HG03469 (cell line): ENCODE results near the gene CKMT2.

Experiments used
- ATAC-seq: cut with Tn5 transposase; IDR thresholded peaks from one replicate; pipeline ENCODE4 v1.9.1; 2021; ENCODE audit warnings: mild to moderate bottlenecking, moderate library complexity, moderate number of reproducible peaks; ENCODE audit not compliant: unreplicated experiment

Gene CKMT2

DNA sequence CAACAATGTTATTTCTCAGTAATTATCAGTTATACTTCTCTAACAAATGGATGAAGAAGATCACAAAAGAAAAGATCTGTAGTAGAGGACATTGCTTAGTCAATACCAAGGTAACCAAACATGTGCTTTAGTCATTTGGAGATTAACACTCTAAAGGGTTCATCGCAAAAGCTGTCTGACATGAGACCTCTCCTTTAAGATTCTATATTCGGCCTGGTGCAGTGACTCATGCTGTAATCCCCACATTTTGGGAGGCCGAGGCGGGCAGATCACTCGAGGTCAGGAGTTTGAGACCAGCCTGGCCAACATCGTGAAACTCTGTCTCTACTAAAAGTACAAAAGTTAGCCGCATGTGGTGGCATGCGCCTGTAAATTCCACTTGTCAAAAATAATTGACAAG is 18.3 kb upstream of the CKMT2 start:
- ATAC-seq, result no peak

DNA sequence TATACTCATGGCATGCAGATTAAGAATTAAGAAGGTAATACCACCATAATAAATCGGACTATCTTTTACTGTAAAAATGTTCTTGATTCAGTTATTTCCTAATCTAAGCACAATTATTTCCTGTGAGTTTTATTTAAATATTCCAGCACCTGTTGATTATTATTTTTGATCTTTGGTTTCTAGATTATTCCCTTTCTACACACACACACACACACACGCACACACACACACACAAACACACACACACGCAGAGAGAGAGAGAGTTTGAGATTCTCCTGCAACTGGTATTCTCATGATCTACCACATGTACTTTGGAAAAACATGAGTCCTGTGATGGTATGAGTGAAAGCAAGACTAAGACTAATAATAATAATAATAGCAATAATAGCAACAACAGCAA is 17.0 kb upstream of the CKMT2 start:
- no peak for ATAC-seq

DNA sequence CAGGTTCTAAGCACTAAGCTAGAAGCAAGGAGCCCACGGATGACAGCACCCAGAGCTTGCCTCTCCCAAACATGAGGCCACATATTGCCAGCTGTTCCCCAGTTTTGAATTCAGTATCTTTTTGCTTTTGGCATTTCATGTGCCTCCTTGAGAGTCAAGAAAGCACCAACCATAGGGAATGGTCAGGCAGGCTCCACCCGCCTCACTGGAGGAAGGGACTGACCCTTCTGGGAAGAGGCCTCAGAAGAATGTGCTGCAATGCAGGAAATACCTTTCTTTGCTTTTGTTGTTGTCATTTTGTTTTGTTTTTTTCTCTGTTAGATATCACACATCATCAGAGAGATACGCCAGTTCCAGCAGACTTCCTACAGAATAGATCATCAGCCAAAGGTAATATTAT is 13.7 kb upstream of the CKMT2 start:
- ATAC-seq, result no peak

DNA sequence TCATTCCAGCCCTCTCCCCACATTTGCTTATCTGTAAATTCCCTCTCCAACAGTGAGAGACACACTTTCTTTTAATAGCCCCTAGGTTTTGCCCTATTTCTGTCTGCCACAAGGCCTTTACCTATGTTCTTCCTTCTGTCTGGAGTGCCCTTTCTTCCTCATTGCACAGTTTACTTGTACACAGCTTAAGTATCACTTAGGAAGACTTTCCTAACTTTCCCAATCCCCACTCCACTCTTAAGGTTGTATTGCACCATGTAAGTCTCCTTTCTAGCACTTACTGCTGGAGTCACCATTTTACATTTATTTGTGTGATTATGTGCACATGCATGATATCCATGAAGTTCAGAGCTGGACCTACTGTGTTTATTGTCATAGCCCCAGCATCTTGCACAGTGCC is 10.8 kb upstream of the CKMT2 start:
- ATAC-seq, result no peak

DNA sequence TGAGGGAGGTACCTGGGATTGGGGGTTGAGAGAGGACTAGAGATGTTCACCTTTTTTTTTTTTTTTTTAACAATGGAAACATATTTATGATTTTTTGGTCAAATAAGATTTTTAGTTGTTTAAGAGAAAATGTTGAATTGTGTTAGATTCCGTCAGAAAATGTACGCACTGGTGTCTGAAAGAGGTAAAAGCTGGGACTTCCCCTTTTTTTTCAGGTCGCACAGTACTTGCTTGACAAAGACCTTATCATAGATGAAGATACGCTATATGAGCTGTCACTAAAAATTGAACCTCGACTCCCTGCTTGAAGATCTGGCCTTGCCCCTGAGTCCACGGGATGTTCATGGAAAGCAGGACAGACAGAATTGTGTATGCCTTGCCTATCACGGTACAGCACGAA is 7.7 kb upstream of the CKMT2 start:
- no peak for ATAC-seq

DNA sequence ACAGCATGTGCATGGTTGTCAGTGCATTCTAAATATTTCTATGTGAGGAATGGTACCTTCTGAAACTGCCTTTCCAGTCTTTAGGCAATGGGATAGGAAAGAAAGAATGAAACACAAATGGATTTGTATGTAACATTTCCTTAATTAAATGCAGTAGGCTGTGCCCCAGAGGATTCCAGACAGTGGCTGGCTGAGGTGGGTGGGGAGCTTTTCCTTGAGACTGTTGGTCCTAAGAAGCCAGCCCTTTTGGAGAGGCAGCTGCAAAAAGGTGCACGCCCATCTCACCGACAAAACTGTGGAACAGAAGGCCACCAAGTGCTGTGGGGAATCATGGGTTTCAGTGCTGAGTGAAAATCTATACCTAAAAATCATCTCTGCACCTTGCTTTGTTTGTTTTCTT is 6.8 kb upstream of the CKMT2 start:
- ATAC-seq, result no peak

DNA sequence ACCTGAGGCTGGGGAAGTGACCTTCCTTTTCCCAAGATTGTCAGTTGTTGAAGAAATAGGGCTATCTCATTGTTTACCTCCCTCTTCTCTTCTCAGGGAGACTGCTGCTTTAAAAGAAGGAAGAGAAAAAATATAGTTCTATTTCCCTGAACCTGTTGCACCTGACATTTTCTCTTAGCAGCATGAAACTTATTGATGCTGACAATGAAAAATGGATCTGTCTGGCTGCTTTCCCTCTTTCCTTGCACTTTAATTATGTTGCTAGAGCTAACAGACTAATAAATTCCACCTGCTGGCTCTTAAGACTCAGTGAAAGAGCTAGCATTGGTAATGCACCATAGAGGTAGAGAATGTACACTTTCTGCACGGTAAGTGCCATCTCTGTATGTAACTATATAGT is 6.2 kb upstream of the CKMT2 start:
- no peak for ATAC-seq

DNA sequence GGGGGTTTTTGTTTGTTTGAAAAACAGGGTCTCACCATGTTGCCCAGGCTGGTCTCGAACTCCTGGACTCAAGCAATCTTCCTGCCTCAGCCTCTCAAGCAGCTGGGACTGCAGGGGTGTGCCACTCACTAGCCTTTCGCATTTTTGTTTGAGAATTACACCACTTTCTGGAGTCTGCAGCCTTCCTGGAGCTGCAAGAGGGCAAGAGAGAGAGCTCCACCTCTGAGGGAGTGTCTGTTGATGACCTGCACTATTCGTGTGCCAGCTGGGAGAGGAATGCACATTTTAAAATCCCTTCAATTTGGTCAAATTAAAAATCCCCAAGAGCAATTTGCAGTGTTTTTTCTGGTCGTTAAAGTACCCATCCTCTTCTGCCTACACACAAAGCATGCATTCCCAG is 5.0 kb upstream of the CKMT2 start:
- no peak for ATAC-seq

DNA sequence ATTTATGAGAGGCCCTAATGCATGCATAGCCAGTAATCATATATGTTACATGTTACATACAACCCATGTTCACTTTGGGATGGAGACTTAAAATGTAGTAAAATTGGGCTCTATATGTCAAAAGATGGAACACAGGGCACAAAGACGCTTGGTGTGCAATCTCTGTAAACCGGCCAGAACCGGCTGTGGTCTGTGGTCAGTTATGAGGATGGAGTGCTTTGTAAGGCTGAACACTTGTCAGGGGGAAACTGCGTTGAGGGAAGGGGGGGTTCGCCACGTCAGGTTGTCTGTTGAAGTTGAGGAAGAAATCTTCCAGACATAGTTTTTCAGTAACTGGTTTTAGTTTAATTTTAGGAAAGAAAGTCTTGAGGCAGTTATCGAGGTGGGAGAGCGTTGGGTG is 2.7 kb upstream of the CKMT2 start:
- ATAC-seq, result no peak

DNA sequence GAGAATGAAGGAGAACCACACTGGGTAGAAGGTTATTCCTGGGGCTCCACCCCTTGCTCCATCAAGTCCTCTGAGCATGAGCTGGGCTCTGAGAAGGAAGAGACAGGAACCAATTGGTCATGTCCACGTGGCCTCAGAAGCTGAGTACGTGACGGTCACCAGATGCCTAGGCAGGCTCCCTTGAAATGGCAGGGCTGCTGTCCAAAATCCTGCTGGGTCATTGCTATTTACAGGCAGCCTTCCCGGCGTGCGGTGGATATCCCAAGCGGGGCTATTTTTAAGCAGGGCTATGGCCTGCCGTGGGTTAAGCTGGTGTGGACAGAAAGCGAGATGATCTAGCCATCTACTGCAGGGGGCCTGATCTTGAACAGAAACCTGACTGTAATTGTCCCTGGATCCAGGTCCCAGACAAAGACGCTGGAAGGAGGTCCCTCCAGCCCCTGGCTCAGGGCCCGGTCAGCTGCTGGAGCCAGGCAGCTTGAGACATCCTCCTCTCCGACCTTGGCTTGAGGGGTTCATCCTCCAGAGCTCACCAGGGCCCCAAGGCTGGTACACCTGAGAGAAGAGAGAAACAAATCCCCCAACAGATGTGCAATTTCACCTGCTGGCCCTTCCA is 550 bp upstream of the CKMT2 start:
- ATAC-seq, result no peak

DNA sequence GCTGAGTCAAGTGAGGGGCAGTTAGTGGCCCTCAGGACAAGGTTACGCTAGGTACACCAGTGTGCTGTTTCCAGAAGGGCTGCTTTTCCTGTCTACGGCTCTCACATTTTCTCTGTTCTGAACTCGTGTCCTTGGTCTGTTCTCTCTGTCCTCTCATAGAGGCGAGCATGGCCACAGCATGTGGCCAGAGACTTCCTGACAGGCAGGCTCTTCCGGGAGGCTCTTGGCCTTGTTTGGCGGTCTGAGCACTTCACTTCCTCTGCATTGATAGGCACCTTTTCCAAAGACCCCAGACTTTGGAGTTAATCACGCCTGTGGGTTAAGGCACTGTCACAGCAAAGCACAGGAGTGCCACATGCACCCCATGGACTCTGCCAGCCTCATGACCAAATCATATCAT is 1.2 kb downstream of the CKMT2 start:
- ATAC-seq, result no peak

DNA sequence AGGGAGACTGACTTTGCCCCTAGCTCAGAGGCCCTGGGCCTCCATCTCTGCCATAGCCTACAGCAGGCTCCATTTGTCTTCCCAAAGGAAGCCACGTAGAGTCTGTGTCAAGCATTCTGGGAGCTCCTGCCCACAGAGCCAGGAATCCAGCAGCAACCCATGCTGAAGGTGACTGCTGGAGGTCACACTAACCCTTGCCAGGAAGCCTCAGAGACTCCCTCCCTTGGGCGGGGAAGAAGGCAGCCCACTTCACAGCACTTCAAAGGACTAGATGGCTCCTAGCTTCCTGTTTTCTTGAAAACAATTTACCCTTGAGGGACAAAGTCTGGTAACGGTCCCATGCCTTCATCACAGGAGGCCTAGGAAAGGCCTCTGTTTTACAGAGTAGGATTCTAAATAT is 1.7 kb downstream of the CKMT2 start:
- ATAC-seq, result no peak

DNA sequence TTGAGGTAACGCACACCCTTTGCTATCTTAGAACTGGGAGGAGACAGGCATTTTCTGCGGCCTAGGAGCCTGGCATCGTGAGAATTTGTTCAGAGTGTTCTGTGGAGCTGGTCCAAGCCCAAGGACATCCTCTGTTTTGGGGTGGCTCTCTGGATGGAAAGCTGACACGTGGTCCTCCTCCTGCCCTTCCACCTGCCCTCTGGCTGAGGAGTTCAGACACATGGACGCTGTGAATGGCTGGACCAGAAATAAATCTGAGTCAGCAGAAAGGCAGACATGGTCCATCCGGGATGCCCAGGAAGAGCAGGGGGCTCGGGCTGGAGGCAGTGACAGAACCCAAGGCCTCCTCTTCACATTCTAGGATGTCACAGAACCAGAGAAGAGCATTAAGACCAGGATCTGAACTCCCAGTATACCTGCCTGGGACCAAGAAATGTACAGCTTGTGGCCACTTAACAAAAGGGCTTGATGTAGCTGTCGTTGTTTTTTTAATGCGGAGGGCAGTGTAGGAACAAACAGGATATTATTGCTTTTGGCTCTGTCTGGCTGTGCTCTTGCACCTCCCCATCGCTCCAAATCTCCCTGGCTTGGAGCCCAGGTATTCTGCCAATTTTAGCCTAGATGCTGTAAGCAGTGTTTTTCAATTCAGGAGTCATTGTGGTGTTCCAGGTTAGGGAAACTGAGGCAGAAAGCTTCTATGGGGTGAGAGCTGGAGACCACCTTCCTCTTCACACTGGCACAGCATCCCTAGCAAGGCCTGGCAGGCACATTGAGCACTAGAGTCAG is 2.4 kb downstream of the CKMT2 start:
- ATAC-seq, result no peak

DNA sequence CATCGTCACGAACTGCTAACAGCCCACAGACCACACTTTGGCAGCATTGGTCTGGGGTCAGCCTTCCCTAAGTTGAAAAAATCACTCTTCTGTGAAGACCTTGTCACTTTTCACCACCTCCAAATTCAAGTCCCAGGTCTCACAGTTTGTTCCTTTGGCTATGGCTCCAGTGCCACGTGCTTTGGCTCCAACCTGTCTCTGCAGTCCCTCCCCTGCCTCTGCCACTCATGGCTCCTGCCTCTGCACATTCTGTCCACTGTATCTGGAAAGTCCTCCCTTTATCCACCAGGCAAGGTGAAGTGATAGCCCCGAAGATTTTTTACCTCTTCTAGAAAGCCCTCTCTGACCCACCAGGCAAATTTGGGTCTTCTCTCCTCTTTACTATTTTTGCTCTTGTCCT is 5.3 kb downstream of the CKMT2 start:
- ATAC-seq, result no peak

DNA sequence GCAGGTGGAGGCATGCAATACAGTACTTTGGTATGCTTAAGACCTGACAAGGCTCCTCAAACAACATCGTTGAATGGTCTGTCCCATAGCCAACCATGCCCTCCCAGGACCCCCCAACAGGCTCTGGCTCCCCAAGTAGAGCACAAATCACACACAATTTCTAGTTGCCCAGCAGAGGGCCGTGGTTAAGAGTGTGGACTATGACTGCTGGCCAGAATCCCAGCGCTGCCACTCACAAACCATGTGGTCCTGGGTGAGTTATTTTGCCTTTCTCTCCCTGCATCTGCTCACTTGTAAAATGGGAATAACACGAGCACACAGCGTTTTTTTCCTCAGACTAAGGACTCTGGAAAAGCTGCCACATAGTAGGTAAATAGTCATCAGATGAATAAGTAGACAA is 6.5 kb downstream of the CKMT2 start:
- no peak for ATAC-seq

DNA sequence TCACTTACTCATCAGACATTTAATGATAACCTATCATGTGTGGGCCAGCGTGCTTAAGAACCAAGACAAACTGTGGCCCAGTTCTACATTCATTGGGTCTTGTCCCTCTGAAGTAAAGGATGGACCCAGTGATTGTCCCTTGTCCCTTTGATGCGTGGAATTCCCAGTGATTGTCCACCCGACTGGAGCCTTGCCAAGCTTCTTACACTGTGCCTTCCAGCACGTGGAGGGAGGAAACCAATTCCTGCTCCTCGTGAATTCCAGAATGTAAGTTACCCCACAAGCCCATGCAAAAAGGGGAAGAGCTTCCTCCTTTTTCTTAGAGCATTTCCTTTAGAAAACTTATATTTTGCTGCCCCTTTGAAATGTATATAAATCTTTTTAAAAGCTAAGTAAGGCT is 7.9 kb downstream of the CKMT2 start:
- ATAC-seq, result no peak

DNA sequence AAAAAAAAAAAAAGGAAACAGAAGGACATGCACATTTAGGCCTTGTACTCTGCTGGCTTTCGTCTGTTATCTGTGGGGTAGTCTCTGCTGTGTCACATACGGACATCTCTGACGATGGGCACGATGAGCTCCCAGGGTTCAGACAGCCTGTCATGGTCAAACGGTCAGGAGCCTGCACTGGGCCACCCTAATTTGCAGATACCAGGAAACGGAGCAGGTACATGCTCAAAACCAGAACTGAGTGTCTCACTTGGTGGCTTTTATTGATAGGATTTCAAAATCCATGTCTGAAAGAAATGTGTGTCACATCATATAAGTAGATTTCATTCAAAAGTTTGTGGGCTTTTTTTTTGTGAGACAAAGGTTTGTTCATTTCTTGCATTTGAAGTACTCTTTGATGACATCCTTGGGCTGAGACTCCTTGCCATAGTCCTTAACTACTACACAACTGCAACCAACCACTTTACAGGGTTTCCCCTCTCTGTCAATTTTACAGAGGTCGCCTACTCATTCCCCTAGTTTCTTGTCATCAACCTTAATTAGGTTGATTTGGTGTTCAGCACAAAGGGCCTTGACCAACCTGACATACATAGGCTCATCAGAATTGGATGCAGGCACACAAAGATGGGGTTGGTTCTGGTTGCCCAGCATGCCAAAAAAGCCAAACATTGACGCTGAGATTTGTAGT is 9.0 kb downstream of the CKMT2 start:
- ATAC-seq, result no peak

DNA sequence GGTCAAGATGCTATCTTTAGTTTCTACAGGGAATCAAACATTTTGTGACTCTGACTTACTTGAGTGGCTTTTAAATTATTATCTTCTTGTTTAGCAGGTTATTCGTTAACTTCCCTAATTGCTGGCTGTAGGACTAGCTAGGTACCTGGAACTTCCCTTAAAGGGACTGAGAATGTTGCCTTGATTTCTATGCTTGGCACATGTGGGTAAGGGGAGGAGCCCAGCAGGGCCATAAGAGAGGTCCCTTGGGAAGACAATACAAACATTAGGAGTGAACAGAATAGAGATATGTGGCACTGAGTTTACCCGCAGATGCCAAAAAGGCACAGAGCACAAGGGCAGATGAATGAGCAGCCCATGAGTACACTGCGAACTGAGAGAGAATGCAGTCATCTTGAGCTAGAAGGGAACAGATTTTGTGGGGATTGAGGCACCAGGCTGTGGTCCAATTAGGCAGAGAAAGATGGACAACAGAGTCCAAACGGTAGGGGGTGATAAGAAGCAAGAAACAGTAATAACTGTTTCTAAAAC is 9.8 kb downstream of the CKMT2 start:
- ATAC-seq, result no peak

DNA sequence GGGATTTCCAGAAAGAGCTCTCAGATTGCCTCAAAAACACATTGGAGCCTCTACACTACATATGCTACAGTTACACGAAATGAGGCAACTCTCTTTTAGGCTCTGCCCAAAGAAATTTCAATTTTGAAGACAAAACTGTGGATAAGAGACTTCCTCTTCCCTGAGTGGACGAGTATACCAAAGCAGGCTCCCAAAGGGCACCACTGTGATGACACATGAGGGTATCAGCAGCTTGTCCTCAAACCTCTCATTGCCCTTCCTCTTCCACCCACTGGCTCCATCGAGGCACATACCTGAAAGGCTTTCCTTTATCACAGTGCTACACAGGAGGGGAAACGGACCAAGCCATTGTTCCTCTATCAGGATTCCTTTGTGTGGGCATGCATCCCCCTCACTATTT is 11.3 kb downstream of the CKMT2 start:
- no peak for ATAC-seq

DNA sequence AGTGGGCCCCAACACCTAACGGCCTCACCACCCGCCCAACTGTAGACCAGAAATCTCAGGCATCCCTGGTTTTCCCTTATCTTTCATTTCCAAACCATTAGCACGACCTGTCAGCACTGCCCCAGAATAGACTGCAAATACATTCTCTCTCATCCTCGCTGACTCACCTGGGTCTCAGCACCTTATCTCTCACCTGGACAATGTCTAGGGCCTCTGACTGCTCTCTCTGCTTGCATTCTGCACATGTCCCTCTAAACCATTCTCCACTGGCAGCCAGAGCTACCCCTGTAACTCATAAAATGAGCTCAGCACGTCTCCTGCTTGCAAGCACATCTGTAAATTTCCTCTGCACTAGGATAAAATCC is 12.7 kb downstream of the CKMT2 start:
- ATAC-seq, result no peak

DNA sequence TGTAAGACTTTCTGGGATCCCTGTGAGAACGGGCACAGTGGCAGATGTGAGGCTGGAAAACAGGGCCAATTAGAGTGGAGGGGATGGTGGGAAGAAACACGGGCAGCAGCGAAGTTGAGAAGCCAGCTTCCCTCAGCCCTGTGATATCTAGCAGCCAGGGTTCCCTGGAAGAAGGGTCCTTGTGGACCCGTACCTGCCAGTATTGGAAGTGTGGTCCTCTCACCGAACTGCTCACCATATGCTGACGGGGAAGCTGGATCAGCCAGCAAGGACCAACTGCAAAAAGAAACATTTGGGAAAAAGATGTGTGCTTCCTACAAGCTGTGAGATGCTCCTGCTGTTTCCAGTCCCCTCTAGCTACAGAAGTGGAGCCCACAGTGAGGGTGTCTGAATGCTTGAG is 13.6 kb downstream of the CKMT2 start:
- no peak for ATAC-seq

DNA sequence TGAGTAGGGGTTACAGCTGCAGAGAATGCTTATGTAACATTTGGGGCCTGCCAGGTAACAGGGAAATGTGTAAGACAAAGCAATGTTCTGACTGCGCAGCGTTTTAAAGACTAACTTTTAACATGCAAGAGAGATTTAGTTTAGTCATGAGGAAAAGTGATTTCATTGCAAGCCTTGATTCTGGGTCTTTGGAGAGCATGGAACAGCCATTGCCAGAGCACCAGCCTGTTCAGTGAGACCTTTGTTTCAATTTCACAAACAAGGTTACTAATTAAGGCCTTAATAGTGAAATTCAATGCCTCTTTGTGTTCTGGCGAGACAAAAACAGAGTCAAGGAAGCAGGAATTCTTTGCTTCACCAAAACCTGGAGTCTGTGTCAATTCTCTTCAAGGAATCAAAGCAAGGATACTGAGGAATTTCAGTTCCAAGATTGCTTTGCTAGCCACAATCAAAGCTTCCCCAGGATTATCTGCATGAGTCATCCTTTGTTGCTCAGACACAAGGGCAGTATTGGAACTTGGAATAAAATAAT is 14.4 kb downstream of the CKMT2 start:
- ATAC-seq, result no peak
